Effector CD4-positive, alpha-beta T cell (primary cell): ENCODE data around the gene HTRA3.
"Not testable (repeated sequence)": the region's sequence is repeated elsewhere in the genome, so short reads cannot be mapped to it uniquely, and the experiment has no call there.

Source experiments
- DNase-seq: peaks from one replicate; pipeline ENCODE4 v3.0.0-alpha.2; 2020

Gene HTRA3

GRCh38 chr4:8346838-8347605 lies 77.5 kb downstream of the HTRA3 start:
- DNase-seq: no peak

DNA sequence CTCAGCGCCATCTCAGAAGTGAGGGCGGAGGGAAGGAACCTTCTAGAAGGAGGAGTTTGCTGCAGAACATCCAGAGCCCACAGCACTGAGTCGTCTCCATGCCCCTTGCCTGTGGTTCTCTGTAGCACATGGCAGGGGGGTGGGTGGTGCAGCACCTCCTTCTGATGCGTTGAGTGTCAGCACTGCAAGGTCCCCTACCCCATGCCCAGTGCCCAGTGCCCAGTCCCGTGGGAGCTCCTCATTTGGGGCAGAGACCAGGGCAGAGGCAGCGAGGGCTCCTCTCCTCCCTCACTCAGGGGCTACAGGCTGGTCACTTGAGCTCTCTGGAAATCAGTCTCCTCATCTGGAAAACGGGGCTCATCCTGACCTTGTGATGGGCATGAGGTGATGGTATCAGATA lies 78.1 kb downstream of the HTRA3 start:
- no peak for DNase-seq

GRCh38 chr4:8348071-8348470 lies 78.5 kb downstream of the HTRA3 start:
- no peak for DNase-seq

- not testable (repeated sequence) for DNase-seq
Measured at GRCh38 chr4:8349236-8349635, 79.7 kb downstream of the HTRA3 start.

DNA sequence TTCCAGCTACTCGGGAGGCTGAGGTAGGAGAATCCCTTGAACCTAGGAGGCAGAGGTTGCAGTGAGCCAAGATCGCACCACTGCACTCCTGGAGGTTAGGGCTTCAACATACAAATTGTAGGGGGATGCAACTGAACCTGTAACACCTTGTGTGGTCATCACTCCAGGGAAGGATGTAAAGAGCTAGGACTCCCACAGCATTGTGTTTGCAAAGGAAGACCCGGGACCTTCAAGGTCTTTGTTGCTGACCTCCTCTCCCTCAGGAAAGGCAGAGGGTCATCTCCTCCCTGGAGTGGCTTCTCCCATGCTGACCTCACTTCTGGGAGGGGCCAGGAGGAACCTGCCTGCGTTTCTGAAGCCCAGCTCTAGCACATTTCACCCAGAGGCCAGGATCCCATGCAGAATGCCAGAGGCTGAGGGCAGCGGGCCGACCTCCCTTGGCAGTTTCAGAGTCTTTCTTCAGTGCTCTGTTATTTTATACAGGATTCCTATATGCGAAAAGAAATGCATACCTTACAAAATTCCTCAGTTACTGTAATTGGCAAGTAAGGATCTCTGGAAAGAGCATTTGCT lies 80.2 kb downstream of the HTRA3 start:
- DNase-seq: no peak

GRCh38 chr4:8350352-8350751 lies 80.8 kb downstream of the HTRA3 start:
- DNase-seq: no peak

GRCh38 chr4:8350841-8351461 lies 81.4 kb downstream of the HTRA3 start:
- DNase-seq: no peak

DNA sequence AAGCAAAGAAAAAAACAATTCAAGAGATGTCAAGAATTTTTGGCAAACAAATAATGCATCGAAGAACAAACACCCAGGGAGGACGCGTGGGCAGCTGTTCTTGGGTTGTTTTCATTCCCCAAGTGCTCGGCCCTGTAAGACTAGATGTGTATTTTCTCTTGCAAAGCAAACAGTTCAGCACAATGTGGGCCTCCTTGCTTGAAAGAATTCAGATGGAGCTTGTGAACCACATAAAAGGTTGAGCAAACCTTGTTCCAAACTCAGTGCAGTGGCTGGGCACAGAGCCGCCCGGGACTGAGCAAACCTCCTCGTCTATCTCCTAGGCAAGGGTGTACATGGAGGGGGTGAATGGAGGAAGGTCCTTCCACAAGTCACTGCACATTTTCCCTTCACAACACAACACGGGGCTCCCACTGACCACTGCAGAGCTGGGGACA lies 82.4 kb downstream of the HTRA3 start:
- no peak for DNase-seq

DNA sequence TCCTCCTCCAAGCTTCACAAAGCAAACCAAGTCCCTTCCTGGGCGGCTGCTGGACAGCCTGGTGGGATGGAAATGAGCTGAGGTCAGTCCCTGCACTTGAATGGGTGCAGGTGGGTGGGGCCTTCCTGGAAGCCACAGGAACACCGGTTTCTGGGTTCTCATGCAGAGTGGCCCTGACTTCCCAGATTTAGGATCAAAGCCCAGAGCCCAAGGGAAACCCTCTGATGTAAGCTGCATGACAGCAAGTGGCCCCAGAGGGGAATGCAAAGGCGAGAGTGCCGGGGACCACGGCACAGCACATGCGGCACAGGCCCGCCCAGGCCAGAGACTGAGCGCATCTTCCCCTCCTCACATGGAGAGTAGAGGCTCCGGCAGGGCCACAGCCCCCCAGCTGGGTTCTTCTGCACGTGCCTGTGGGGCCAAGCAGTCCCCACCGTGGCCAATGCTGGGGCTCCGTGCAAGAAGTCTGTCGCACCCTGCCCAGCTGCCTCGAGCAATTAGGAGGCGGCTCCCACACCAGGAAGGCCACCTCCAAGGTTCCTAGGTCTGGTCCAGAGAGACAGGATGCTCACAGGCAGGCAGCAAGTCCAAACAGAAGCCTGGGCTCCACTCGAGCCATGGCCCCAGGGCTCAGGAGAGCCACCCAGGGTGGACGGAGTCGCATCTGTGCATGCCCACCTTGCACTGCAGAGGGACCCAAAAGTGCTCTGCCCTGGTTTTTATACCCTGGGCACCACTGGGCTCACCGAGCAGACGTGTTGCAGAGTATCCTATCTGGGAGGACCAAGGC lies 83.0 kb downstream of the HTRA3 start:
- DNase-seq: no peak

GRCh38 chr4:8353158-8353669 lies 83.7 kb downstream of the HTRA3 start:
- DNase-seq: no peak

- no peak for DNase-seq
Measured at GRCh38 chr4:8353912-8354453, 84.4 kb downstream of the HTRA3 start.

GRCh38 chr4:8355306-8355705 lies 85.8 kb downstream of the HTRA3 start:
- no peak for DNase-seq

- no peak for DNase-seq
Measured at GRCh38 chr4:8355864-8356565, 86.5 kb downstream of the HTRA3 start.
